Measurements from ENCODE around the gene COL9A3. TPM values are rescaled to one million over a fixed set of nuclear protein-coding genes. Genes with fewer than 3 reads are reported as not detected.
A peak's percentile ranks its signal among the peaks of the same experiment; 100 is the strongest.

Gene COL9A3
- total and polyA plus RNA-seq, 2 experiments from 2014 or later = 23.9 to 68.1 TPM

DNA sequence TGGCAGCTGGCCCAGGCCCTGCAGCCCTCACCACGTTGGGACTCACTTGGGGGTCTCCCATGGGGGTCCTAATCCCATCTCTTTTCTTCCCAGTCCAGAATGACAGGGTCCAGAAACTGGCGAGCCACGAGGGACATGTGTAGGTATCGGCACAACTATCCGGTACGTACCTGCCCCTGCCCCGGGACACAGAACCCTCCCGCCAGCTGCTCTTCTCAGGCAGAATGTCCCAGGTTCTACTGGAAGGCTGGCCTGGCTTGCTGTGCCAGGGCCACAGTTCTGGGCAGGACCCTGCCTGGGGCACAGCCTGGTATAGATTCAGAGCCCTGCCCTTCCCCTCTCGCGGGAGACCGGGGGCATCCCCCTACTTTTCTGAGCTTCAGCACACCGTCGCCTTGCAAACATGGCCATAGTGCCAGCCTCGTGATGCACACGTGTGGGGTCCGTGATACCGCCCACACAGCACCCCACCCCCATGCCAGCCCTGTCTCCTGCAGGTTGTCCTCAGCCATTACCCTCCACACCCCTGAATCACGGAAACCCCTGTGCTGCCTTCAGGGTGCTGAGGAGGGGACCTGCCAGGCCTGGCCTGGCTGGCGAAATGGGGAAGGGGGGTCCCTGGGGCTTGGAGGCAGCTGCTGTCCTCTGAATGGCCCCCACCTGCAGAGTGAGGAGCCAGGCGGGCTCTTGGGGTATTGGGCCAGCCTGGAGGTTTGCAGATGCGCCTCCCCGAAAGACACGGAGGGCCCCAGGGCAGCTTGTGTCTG lies 9.2 kb upstream of the COL9A3 start:
- no peaks in the 10 kb centered on the region for H3K36me3 ChIP-seq (replicated peaks; ENCODE audit: insufficient read depth, low read depth)
- peaks cover 36% of the 10 kb centered on the region for H4K20me1 ChIP-seq (ENCODE audit: insufficient read depth, poor library complexity, severe bottlenecking)
- H3K4me3 ChIP-seq = no peak overlapping the region
- H3K9me2 ChIP-seq (replicated peaks; ENCODE audit: insufficient read depth) = no peaks in the 10 kb centered on the region
- TF ChIP-seq, protein P1, sequence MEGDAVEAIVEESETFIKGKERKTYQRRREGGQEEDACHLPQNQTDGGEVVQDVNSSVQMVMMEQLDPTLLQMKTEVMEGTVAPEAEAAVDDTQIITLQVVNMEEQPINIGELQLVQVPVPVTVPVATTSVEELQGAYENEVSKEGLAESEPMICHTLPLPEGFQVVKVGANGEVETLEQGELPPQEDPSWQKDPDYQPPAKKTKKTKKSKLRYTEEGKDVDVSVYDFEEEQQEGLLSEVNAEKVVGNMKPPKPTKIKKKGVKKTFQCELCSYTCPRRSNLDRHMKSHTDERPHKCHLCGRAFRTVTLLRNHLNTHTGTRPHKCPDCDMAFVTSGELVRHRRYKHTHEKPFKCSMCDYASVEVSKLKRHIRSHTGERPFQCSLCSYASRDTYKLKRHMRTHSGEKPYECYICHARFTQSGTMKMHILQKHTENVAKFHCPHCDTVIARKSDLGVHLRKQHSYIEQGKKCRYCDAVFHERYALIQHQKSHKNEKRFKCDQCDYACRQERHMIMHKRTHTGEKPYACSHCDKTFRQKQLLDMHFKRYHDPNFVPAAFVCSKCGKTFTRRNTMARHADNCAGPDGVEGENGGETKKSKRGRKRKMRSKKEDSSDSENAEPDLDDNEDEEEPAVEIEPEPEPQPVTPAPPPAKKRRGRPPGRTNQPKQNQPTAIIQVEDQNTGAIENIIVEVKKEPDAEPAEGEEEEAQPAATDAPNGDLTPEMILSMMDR (IDR thresholded peaks at IDR 0.05; ENCODE audit: poor library complexity) = no peak
- TF ChIP-seq EZH2phosphoT487 (IDR thresholded peaks at IDR 0.05; ENCODE audit: low read depth, severe bottlenecking, unreplicated experiment) = no peak
- TF ChIP-seq EZH2 (IDR thresholded peaks at IDR 0.05; ENCODE audit: borderline replicate concordance) = no peak
- H3K9me3 ChIP-seq (ENCODE audit: low read depth) = no peaks in the 10 kb centered on the region
- no peak overlapping the region for H2AFZ ChIP-seq
- no peak for DNase-seq (ENCODE audit: low spot score)
- no peak overlapping the region for H3K4me2 ChIP-seq
- H3K27ac ChIP-seq = no peak overlapping the region
- H3K4me1 ChIP-seq (ENCODE audit: insufficient read depth) = peaks cover 12% of the 10 kb centered on the region
- 93% methylated on average over 22 of the region's 23 CpGs for WGBS (ENCODE audit: low lambda C conversion rate, missing lambda C conversion rate)
- H3K79me2 ChIP-seq = peaks cover 29% of the 10 kb centered on the region
- H3K27me3 ChIP-seq = no peaks in the 10 kb centered on the region

DNA sequence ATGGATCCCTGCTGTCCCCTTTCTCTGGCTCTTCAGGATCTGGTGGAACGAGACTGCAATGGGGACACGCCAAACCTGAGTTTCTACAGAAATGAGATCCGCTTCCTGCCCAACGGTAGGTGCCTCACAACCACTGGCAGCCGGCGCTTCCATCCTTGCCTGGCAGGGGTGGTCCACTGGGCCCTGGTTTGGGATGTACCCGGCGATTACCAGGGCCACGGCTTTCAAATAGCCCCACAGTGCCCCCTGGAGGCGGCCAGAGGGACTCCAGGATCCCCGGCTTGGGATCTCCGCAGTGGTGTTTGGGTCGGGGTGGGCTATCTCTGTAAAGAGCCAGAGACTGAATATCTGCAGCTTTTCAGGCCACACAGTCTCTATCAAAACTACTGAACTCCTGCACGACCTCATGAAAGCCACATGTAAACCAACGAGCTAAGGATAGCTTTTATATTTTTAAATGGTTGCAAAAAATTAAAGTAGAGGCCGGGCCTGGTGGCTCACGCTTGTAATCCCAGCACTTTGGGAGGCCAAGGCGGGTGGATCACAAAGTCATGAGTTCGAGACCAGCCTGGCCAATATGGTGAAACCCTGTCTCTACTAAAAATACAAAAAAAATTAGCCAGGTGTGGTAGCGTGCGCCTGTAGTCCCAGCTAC lies 8.5 kb upstream of the COL9A3 start:
- no peaks in the 10 kb centered on the region for H3K36me3 ChIP-seq (replicated peaks; ENCODE audit: insufficient read depth, low read depth)

DNA sequence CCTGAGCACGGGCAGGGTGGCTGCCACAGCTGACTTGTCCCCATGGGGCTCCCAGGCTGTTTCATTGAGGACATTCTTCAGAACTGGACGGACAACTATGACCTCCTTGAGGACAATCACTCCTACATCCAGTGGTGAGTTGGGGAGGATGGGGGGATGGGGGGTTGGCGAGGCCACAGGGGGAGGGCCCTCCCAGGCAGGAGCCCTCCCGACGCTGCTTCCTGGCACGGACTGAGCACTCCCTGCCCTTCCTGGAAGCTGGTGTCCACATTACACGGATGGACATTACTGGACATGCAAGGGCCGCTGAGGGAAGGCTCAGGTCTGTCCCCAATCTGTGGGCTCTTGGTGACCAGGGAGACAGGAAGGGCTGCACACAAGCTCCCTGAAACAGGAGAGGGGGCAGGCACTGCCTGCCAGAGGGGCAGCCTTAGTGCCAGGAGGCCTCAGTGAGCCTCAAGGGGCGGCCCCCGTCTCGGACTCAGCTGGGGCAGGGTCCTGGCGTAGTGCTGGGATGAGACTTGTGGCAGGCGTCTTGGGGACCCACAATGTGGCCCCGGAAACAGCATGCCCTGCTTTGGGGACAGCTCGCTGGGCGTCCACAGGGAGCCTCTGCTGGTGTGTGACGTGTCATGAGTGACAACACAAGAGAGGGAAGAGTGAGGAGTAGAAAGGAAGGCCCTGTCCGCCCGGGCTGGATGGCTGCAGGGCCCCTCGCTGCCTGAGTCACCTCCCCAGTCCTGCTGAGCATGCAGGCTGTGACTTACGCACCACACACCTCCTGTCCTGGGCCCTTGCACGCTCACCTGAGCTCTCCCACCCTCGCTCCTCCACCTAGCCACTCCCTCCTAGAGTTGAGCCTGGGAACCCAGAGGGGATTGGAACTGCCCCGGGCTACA lies 7.1 kb upstream of the COL9A3 start:
- H4K20me1 ChIP-seq (ENCODE audit: insufficient read depth, poor library complexity, severe bottlenecking) = peaks cover 36% of the 10 kb centered on the region
- H3K4me2 ChIP-seq = no peak overlapping the region
- no peaks in the 10 kb centered on the region for H3K27me3 ChIP-seq
- H3K9me3 ChIP-seq (ENCODE audit: low read depth) = no peaks in the 10 kb centered on the region
- peaks cover 29% of the 10 kb centered on the region for H3K79me2 ChIP-seq
- whole genome bisulfite sequencing (ENCODE audit: low lambda C conversion rate, missing lambda C conversion rate) = 96% methylated on average over 22 of the region's 24 CpGs
- H3K36me3 ChIP-seq (replicated peaks; ENCODE audit: insufficient read depth, low read depth) = no peaks in the 10 kb centered on the region
- H3K9me2 ChIP-seq (replicated peaks; ENCODE audit: insufficient read depth) = no peaks in the 10 kb centered on the region
- no peak for DNase-seq (ENCODE audit: low spot score)
- H3K4me1 ChIP-seq (ENCODE audit: insufficient read depth) = peaks cover 12% of the 10 kb centered on the region
- no peak overlapping the region for H2AFZ ChIP-seq
- no peak overlapping the region for H3K4me3 ChIP-seq
- TF ChIP-seq EZH2phosphoT487 (IDR thresholded peaks at IDR 0.05; ENCODE audit: low read depth, severe bottlenecking, unreplicated experiment) (no peak), EZH2 (IDR thresholded peaks at IDR 0.05; ENCODE audit: borderline replicate concordance) (no peak)
- TF ChIP-seq, protein P1 (IDR thresholded peaks at IDR 0.05; ENCODE audit: poor library complexity) = no peak
- no peak overlapping the region for H3K27ac ChIP-seq

More for the DNA sequence above, 8.5 kb upstream of the COL9A3 start:
- H3K4me2 ChIP-seq = no peak overlapping the region
- no peak for TF ChIP-seq EZH2 (IDR thresholded peaks at IDR 0.05; ENCODE audit: borderline replicate concordance)
- TF ChIP-seq, protein P1 (IDR thresholded peaks at IDR 0.05; ENCODE audit: poor library complexity) = peak; percentile 93
- no peak for TF ChIP-seq EZH2phosphoT487 (IDR thresholded peaks at IDR 0.05; ENCODE audit: low read depth, severe bottlenecking, unreplicated experiment)
- peaks cover 12% of the 10 kb centered on the region for H3K4me1 ChIP-seq (ENCODE audit: insufficient read depth)
- H3K9me2 ChIP-seq (replicated peaks; ENCODE audit: insufficient read depth) = no peaks in the 10 kb centered on the region
- no peak overlapping the region for H3K4me3 ChIP-seq
- H2AFZ ChIP-seq = no peak overlapping the region
- peaks cover 29% of the 10 kb centered on the region for H3K79me2 ChIP-seq
- no peaks in the 10 kb centered on the region for H3K9me3 ChIP-seq (ENCODE audit: low read depth)
- DNase-seq (ENCODE audit: low spot score) = peak; percentile 75
- 52% methylated on average over 21 of the region's 21 CpGs for WGBS (ENCODE audit: low lambda C conversion rate, missing lambda C conversion rate)
- H3K27ac ChIP-seq = no peak overlapping the region
- H3K27me3 ChIP-seq = no peaks in the 10 kb centered on the region
- peaks cover 36% of the 10 kb centered on the region for H4K20me1 ChIP-seq (ENCODE audit: insufficient read depth, poor library complexity, severe bottlenecking)

Measured in hepatocyte (in vitro differentiated cells).